HT-29 (cell line): ENCODE data around the gene CD8A. TPM values are rescaled to one million over a fixed set of nuclear protein-coding genes. Genes with fewer than 3 reads are reported as not detected.
"Not testable (repeated sequence)": the region's sequence is repeated elsewhere in the genome, so short reads cannot be mapped to it uniquely, and the experiment has no call there.

Source experiments
- DNase-seq: peaks from one replicate; pipeline ENCODE4 v3.0.0-alpha.2; 2015; ENCODE audit warnings: low spot score
- total RNA-seq: library from RNA; depleted of rRNA; stranded (reverse); fragments of >200 nt; shearing (Covaris generic); gene quantifications from 2 replicates; pipeline ENCODE4 v1.2.3, GENCODE V29; 2014; rRNA removed

The CD8A gene
- not detected in 2 replicates for total RNA-seq

GRCh38 chr2:86790676-86791572, at the start of gene CD8A:
Gene CD8A (minus strand): TSS chr2:86790913. CDS start chr2:86790825, 88 bp downstream.
- no peak for DNase-seq

- not testable (repeated sequence) for DNase-seq
These were observed 49.3 kb upstream of the CD8A start for GRCh38 chr2:86839871-86840548.

- DNase-seq = not testable (repeated sequence)
These were observed 48.7 kb upstream of the CD8A start for GRCh38 chr2:86839455-86839854.

- not testable (repeated sequence) for DNase-seq
These were observed 47.0 kb upstream of the CD8A start for GRCh38 chr2:86837714-86838113.

GRCh38 chr2:86836915-86837695, 46.4 kb upstream of the CD8A start:
- DNase-seq = peak; percentile 77

- DNase-seq = not testable (repeated sequence)
These were observed 44.8 kb upstream of the CD8A start for GRCh38 chr2:86835548-86835889.

GRCh38 chr2:86833315-86833714, 42.6 kb upstream of the CD8A start:
- DNase-seq = no peak

GRCh38 chr2:86832334-86833096, 41.8 kb upstream of the CD8A start:
- DNase-seq = no peak

GRCh38 chr2:86831537-86831936, 40.8 kb upstream of the CD8A start:
- no peak for DNase-seq

- DNase-seq = no peak
These were observed 36.2 kb upstream of the CD8A start for GRCh38 chr2:86826951-86827350.

GRCh38 chr2:86825693-86826381, 35.1 kb upstream of the CD8A start:
- no peak for DNase-seq

- DNase-seq = no peak
These were observed 34.5 kb upstream of the CD8A start for GRCh38 chr2:86825036-86825692.

- no peak for DNase-seq
These were observed 32.1 kb upstream of the CD8A start for GRCh38 chr2:86822668-86823345.

- DNase-seq = no peak
These were observed 31.1 kb upstream of the CD8A start for GRCh38 chr2:86821842-86822241.

- no peak for DNase-seq
These were observed 30.6 kb upstream of the CD8A start for GRCh38 chr2:86821306-86821705.

GRCh38 chr2:86818957-86819356, 28.2 kb upstream of the CD8A start:
- DNase-seq = no peak

- no peak for DNase-seq
These were observed 27.5 kb upstream of the CD8A start for GRCh38 chr2:86818114-86818801.

- no peak for DNase-seq
These were observed 24.9 kb upstream of the CD8A start for GRCh38 chr2:86815611-86816010.
